ENCODE data around the gene TRIM41.

The TRIM41 gene

GRCh38 chr5:181236954-181237641 lies 14.0 kb downstream of the TRIM41 start:
- H3K4me1 Mint-ChIP-seq, result peaks cover 47% of the 10 kb centered on the region
- H3K36me3 Mint-ChIP-seq, result peaks cover 81% of the 10 kb centered on the region
- CTCF ChIA-PET, result no interaction called here
- no peak overlapping the region for H3K4me3 Mint-ChIP-seq
- H3K9me3 Mint-ChIP-seq, result no peaks in the 10 kb centered on the region
- no peaks in the 10 kb centered on the region for H3K27me3 Mint-ChIP-seq
- no peak for DNase-seq
- H3K27ac Mint-ChIP-seq, result peak overlapping the region; percentile 37

- H3K4me3 Mint-ChIP-seq, result no peak overlapping the region
- no peaks in the 10 kb centered on the region for H3K27me3 Mint-ChIP-seq
- DNase-seq, result no peak
- H3K4me1 Mint-ChIP-seq, result peaks cover 54% of the 10 kb centered on the region
- H3K9me3 Mint-ChIP-seq, result no peaks in the 10 kb centered on the region
- peak overlapping the region; percentile 4 for H3K27ac Mint-ChIP-seq
- CTCF ChIA-PET, result no interaction called here
- H3K36me3 Mint-ChIP-seq, result peaks cover 86% of the 10 kb centered on the region
Measured at GRCh38 chr5:181237729-181238385, 14.8 kb downstream of the TRIM41 start.

GRCh38 chr5:181239062-181239663 lies 16.1 kb downstream of the TRIM41 start:
- no peak for DNase-seq
- peaks cover 55% of the 10 kb centered on the region for H3K4me1 Mint-ChIP-seq
- H3K9me3 Mint-ChIP-seq, result no peaks in the 10 kb centered on the region
- H3K27me3 Mint-ChIP-seq, result no peaks in the 10 kb centered on the region
- peak overlapping the region; percentile 67 for H3K27ac Mint-ChIP-seq
- H3K36me3 Mint-ChIP-seq, result peaks cover 82% of the 10 kb centered on the region
- CTCF ChIA-PET, result interaction anchor here (0.6 to 1.3 kb wide), 2 partner anchors 11 to 21 kb away, joined by 3 read pairs; no protein-coding TSS in a partner anchor
- no peak overlapping the region for H3K4me3 Mint-ChIP-seq

GRCh38 chr5:181241393-181241975 lies 18.4 kb downstream of the TRIM41 start:
- peak; percentile 52 for DNase-seq
- peaks cover 70% of the 10 kb centered on the region for H3K4me1 Mint-ChIP-seq

GRCh38 chr5:181242031-181242451 lies 19.0 kb downstream of the TRIM41 start:
- H3K4me1 Mint-ChIP-seq, result peaks cover 71% of the 10 kb centered on the region
- H3K4me3 Mint-ChIP-seq, result peak overlapping the region; percentile 98
- CTCF ChIA-PET, result no interaction called here
- no peak for DNase-seq
- peaks cover 60% of the 10 kb centered on the region for H3K36me3 Mint-ChIP-seq
- H3K27ac Mint-ChIP-seq, result peak overlapping the region; percentile 97
- no peaks in the 10 kb centered on the region for H3K9me3 Mint-ChIP-seq
- no peaks in the 10 kb centered on the region for H3K27me3 Mint-ChIP-seq

More at GRCh38 chr5:181241393-181241975, 18.4 kb downstream of the TRIM41 start:
- peak overlapping the region; percentile 97 for H3K27ac Mint-ChIP-seq
- peaks cover 66% of the 10 kb centered on the region for H3K36me3 Mint-ChIP-seq
- no peaks in the 10 kb centered on the region for H3K27me3 Mint-ChIP-seq
- H3K4me3 Mint-ChIP-seq, result peak overlapping the region; percentile 98
- no peaks in the 10 kb centered on the region for H3K9me3 Mint-ChIP-seq
- CTCF ChIA-PET, result no interaction called here

GRCh38 chr5:181243018-181243563 lies 20.0 kb downstream of the TRIM41 start:
- peak; percentile 60 for DNase-seq
- CTCF ChIA-PET, result interaction anchor here (1.5 kb wide), 1 partner anchor 51 kb away, joined by 3 read pairs; no protein-coding TSS in a partner anchor
- peak overlapping the region; percentile 97 for H3K27ac Mint-ChIP-seq
- peak overlapping the region; percentile 98 for H3K4me3 Mint-ChIP-seq
- H3K36me3 Mint-ChIP-seq, result peaks cover 52% of the 10 kb centered on the region
- H3K9me3 Mint-ChIP-seq, result no peaks in the 10 kb centered on the region
- no peaks in the 10 kb centered on the region for H3K27me3 Mint-ChIP-seq
- peaks cover 72% of the 10 kb centered on the region for H3K4me1 Mint-ChIP-seq

- Mint-ChIP-seq H3K27ac (peak within 1 kb of the TSS; percentile 97), H3K9me3 (no peaks in the 10 kb centered on the region), H3K4me3 (peak within 1 kb of the TSS; percentile 98), H3K4me1 (peaks cover 75% of the 10 kb centered on the region), H3K36me3 (peaks cover 49% of the 10 kb centered on the region), H3K27me3 (no peaks in the 10 kb centered on the region)
- CTCF ChIA-PET, result interaction anchor here (1.0 to 2.7 kb wide), 3 partner anchors 19 to 59 kb away, joined by 3 to 10 read pairs (median 3); no protein-coding TSS in a partner anchor
- peak; percentile 94 for DNase-seq
Measured at GRCh38 chr5:181243564-181244343, 20.7 kb downstream of the TRIM41 start, which contains the start of gene RACK1. Gene RACK1 (minus strand): TSS chr5:181243906. CDS start chr5:181243800, 106 bp downstream.

- CTCF ChIA-PET, result interaction anchor here (0.9 to 2.7 kb wide), 5 partner anchors 21 to 61 kb away, joined by 3 to 10 read pairs (median 3); no protein-coding TSS in a partner anchor
- Mint-ChIP-seq H3K4me1 (peaks cover 79% of the 10 kb centered on the region), H3K9me3 (no peaks in the 10 kb centered on the region), H3K36me3 (peaks cover 42% of the 10 kb centered on the region), H3K27ac (peak overlapping the region; percentile 95), H3K27me3 (no peaks in the 10 kb centered on the region), H3K4me3 (peak overlapping the region; percentile 98)
- DNase-seq, result no peak
Measured at GRCh38 chr5:181245427-181246275, 22.6 kb downstream of the TRIM41 start.

- Mint-ChIP-seq H3K4me3 (peak overlapping the region; percentile 98), H3K27me3 (no peaks in the 10 kb centered on the region), H3K27ac (peak overlapping the region; percentile 95), H3K9me3 (no peaks in the 10 kb centered on the region), H3K36me3 (peaks cover 36% of the 10 kb centered on the region), H3K4me1 (peaks cover 77% of the 10 kb centered on the region)
- CTCF ChIA-PET, result interaction anchor here (0.9 to 2.7 kb wide), 4 partner anchors 15 to 39 kb away, joined by 3 to 10 read pairs (median 6); no protein-coding TSS in a partner anchor
- DNase-seq, result peak; percentile 86
Measured at GRCh38 chr5:181246276-181247049, 23.4 kb downstream of the TRIM41 start.

- Mint-ChIP-seq H3K4me3 (peak overlapping the region; percentile 98), H3K36me3 (peaks cover 24% of the 10 kb centered on the region)
Measured at GRCh38 chr5:181248277-181248676, 25.2 kb downstream of the TRIM41 start.

GRCh38 chr5:181255276-181255675 lies 32.2 kb downstream of the TRIM41 start:
- Mint-ChIP-seq H3K4me3 (no peak overlapping the region), H3K4me1 (peaks cover 73% of the 10 kb centered on the region), H3K36me3 (peaks cover 46% of the 10 kb centered on the region), H3K27me3 (no peaks in the 10 kb centered on the region), H3K27ac (no peak overlapping the region), H3K9me3 (no peaks in the 10 kb centered on the region)
- DNase-seq, result no peak
- CTCF ChIA-PET, result interaction anchor here (1.3 kb wide), 1 partner anchor 82 kb away, joined by 3 read pairs; no protein-coding TSS in a partner anchor

More at GRCh38 chr5:181248277-181248676, 25.2 kb downstream of the TRIM41 start:
- Mint-ChIP-seq H3K27ac (peak overlapping the region; percentile 95), H3K9me3 (no peaks in the 10 kb centered on the region), H3K27me3 (no peaks in the 10 kb centered on the region), H3K4me1 (peaks cover 67% of the 10 kb centered on the region)
- CTCF ChIA-PET, result no interaction called here
- DNase-seq, result no peak

All from activated naive CD4-positive, alpha-beta T cell treated with anti-CD3 and anti-CD28 coated beads, Interleukin-2, amount 10 ng/mL, durations not matched to agents 7 days and 5 days (primary cell).